Stimulated activated CD8-positive, alpha-beta memory T cell treated with anti-CD3 and anti-CD28 coated beads, Interleukin-7, amount 100 ng/mL, for 48 hours (primary cell): ENCODE measurements around the gene INTS1.

Experiments
- DNase-seq, 2 donors: peaks; one replicate each; pipeline ENCODE4 v3.0.0-alpha.2; 2020; ENCODE audit warnings: low read depth in 1 of 2; ENCODE audit errors: extremely low read depth in 1 of 2

Gene INTS1

GRCh38 chr7:1503816-1504775 is at the start of gene INTS1:
Gene INTS1, minus strand, starts transcription at chr7:1504389. Its CDS starts 429 bp downstream, at chr7:1503960.
- peak; percentile 82 to 87 for DNase-seq

GRCh38 chr7:1553512-1554210 is 49.5 kb upstream of the INTS1 start:
- DNase-seq, result no peak

- no peak for DNase-seq
Observed at GRCh38 chr7:1552200-1552599, 48.0 kb upstream of the INTS1 start.

- no peak for DNase-seq
Observed at GRCh38 chr7:1550846-1551155, 46.6 kb upstream of the INTS1 start.

GRCh38 chr7:1550005-1550845 is 46.0 kb upstream of the INTS1 start:
- no peak for DNase-seq

- DNase-seq, result no peak
Observed at GRCh38 chr7:1549357-1550004, 45.3 kb upstream of the INTS1 start.

GRCh38 chr7:1548944-1549343 is 44.8 kb upstream of the INTS1 start:
- DNase-seq, result no peak

GRCh38 chr7:1548438-1548831 is 44.2 kb upstream of the INTS1 start:
- DNase-seq, result no peak

- DNase-seq, result no peak
Observed at GRCh38 chr7:1547777-1548437, 43.7 kb upstream of the INTS1 start.

- no peak for DNase-seq
Observed at GRCh38 chr7:1546909-1547776, 43.0 kb upstream of the INTS1 start.

GRCh38 chr7:1546274-1546908 is 42.2 kb upstream of the INTS1 start:
- no peak for DNase-seq

- no peak for DNase-seq
Observed at GRCh38 chr7:1545417-1546246, 41.4 kb upstream of the INTS1 start.

- DNase-seq, result no peak
Observed at GRCh38 chr7:1544896-1545416, 40.8 kb upstream of the INTS1 start.

- DNase-seq, result no peak
Observed at GRCh38 chr7:1544178-1544895, 40.1 kb upstream of the INTS1 start.

GRCh38 chr7:1543826-1544177 is 39.6 kb upstream of the INTS1 start:
- DNase-seq, result no peak

- no peak for DNase-seq
Observed at GRCh38 chr7:1542841-1543747, 38.9 kb upstream of the INTS1 start.
